Suprapubic skin (tissue), 3 donors: ENCODE data around the gene TMEM131L.

Experiments used
- EP300 ChIP-seq: sonication (generic); formaldehyde crosslinking; IDR thresholded peaks from one replicate; pipeline ENCODE4 v1.6.1; 2017; ENCODE audit warnings: antibody characterized with exemption
- POLR2A ChIP-seq, 2 donors: fragments of 450-650 bp; IDR thresholded peaks; one replicate each; pipeline ENCODE4 v1.6.1; 2017; ENCODE audit warnings: antibody characterized with exemption in 2 of 2, mild to moderate bottlenecking in 2 of 2, moderate library complexity in 2 of 2
- TF ChIP-seq, protein P1 (sequence below), 2 donors: fragments of 200-600 bp in 1 of 2; fragments of 450-650 bp in 1 of 2; sonication (generic) in 1 of 2; IDR thresholded peaks; one replicate each; pipeline ENCODE4 v1.5.1; 2016 to 2019; ENCODE audit warnings: antibody characterized with exemption in 2 of 2, mild to moderate bottlenecking in 1 of 2, moderate library complexity in 1 of 2

DNA sequence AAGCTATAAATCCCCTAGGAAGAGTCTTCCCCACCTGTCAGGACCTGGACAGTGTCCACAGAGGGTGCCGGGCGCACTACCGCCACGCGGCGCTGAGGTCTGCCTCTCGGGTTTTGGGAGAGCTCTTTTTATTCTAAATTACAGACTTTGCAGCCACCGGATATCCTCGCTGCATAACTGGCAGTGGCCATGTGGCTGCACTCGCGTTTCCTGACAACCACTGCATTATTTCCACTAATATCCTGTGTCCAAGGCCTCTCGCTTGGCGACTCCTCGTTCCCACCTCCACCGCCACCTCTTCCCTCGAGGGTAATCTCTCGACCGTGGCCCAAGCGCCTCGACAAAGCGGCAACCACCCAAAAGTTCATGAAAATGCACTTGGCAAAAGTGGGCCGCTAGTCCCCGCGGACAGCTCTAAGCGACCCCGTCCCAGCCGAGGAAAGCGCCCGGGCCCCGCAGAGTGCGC lies 512 bp upstream of the TMEM131L start:
- TF ChIP-seq, protein P1, sequence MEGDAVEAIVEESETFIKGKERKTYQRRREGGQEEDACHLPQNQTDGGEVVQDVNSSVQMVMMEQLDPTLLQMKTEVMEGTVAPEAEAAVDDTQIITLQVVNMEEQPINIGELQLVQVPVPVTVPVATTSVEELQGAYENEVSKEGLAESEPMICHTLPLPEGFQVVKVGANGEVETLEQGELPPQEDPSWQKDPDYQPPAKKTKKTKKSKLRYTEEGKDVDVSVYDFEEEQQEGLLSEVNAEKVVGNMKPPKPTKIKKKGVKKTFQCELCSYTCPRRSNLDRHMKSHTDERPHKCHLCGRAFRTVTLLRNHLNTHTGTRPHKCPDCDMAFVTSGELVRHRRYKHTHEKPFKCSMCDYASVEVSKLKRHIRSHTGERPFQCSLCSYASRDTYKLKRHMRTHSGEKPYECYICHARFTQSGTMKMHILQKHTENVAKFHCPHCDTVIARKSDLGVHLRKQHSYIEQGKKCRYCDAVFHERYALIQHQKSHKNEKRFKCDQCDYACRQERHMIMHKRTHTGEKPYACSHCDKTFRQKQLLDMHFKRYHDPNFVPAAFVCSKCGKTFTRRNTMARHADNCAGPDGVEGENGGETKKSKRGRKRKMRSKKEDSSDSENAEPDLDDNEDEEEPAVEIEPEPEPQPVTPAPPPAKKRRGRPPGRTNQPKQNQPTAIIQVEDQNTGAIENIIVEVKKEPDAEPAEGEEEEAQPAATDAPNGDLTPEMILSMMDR (IDR thresholded peaks at IDR 0.05) = no peak
- no peak for TF ChIP-seq EP300
- TF ChIP-seq POLR2A (IDR thresholded peaks at IDR 0.05) = no peak
